ENCODE results near the gene CD300LF. TPM values are rescaled to one million over a fixed set of nuclear protein-coding genes. Genes with fewer than 3 reads are reported as not detected.

The CD300LF gene
- total RNA-seq, 1 experiment from 2014 or later, result 2.4 TPM

DNA sequence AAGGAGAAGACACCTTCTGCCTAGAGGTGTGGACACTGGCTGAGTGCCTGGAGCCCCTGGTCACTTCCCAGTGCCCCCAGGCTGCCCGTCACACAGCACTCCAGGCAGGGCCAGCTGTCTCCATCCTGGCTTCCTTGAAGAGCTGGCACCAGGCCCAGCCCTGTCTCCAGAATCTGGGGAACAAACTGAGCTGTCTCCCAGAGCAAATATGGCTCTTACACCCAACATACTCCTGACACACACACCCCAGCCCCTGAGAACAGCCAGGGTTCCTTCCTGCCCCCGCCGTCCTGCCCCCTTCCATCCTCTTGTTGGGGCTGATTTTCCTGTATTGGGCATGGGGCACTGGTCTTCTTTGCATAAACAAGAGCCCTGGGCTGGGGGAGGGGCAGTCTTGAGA, 44.8 kb upstream of the CD300LF start:
- CTCF ChIA-PET, result interaction anchor here (1.1 to 5.0 kb wide), 2 partner anchors 9 to 34 kb away, joined by 3 to 102 read pairs; partner anchors contain the start of gene NHERF1
- no peak for DNase-seq
- no peaks in the 10 kb centered on the region for H3K9me3 ChIP-seq
- peaks cover 69% of the 10 kb centered on the region for H3K4me1 ChIP-seq
- BruUV-seq (replicated peaks), result no TSS peak
- no peak overlapping the region for H3K4me3 Mint-ChIP-seq (ENCODE audit: unreplicated experiment)
- no peaks in the 10 kb centered on the region for H3K27me3 ChIP-seq (replicated peaks; ENCODE audit: control insufficient read depth, insufficient read depth, low read length)
- peaks cover 43% of the 10 kb centered on the region for H3K4me1 Mint-ChIP-seq (ENCODE audit: low read depth, unreplicated experiment)
- peaks cover 43% of the 10 kb centered on the region for H3K36me3 Mint-ChIP-seq (ENCODE audit: insufficient read depth, unreplicated experiment)
- no peak overlapping the region for H3K4me3 ChIP-seq (ENCODE audit: low read depth, low read length)
- H3K27ac Mint-ChIP-seq (ENCODE audit: unreplicated experiment), result peak overlapping the region; percentile 94
- H3K27me3 Mint-ChIP-seq (ENCODE audit: insufficient read depth, unreplicated experiment), result no peaks in the 10 kb centered on the region
- POLR2A ChIA-PET, result interaction anchor here (0.6 kb wide), 2 partner anchors 19 to 205 kb away, joined by 5 to 8 read pairs; partner anchors contain the start of gene NAT9
- intact Hi-C loops (cut with micrococcal nuclease; ENCODE audit: unreplicated experiment), result no loop called here
- peaks cover 4% of the 10 kb centered on the region for H3K36me3 ChIP-seq (ENCODE audit: control insufficient read depth, insufficient read depth, low read length)
- H3K9me3 Mint-ChIP-seq (ENCODE audit: unreplicated experiment), result peaks cover 6% of the 10 kb centered on the region
- TF ChIP-seq, protein P1, sequence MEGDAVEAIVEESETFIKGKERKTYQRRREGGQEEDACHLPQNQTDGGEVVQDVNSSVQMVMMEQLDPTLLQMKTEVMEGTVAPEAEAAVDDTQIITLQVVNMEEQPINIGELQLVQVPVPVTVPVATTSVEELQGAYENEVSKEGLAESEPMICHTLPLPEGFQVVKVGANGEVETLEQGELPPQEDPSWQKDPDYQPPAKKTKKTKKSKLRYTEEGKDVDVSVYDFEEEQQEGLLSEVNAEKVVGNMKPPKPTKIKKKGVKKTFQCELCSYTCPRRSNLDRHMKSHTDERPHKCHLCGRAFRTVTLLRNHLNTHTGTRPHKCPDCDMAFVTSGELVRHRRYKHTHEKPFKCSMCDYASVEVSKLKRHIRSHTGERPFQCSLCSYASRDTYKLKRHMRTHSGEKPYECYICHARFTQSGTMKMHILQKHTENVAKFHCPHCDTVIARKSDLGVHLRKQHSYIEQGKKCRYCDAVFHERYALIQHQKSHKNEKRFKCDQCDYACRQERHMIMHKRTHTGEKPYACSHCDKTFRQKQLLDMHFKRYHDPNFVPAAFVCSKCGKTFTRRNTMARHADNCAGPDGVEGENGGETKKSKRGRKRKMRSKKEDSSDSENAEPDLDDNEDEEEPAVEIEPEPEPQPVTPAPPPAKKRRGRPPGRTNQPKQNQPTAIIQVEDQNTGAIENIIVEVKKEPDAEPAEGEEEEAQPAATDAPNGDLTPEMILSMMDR (IDR thresholded peaks at IDR 0.05; ENCODE audit: insufficient read depth in 1 of 2, low read depth in 1 of 2, low read length in 1 of 2, severe bottlenecking in 1 of 2, unreplicated experiment in 1 of 2), result no peak

DNA sequence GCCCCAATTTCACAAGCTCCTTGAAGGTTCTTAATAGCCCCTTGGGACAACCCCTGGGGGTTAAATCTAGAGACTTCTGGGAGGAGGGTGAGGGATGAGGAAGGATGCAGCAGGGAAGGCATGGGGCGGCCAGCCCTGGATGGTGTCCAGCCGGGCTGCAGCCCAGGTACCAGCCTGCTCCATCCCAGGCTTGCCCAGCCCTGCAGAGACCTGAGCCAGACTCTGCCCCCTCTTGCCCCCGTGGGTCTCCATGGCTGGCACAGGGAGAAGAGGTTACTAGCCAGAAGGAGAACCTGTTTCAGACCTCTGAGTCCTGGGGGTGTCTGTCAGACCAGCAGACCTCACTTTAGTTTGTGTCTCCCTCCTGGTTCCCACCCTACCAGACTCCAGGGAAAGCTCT, 44.2 kb upstream of the CD300LF start:
- Mint-ChIP-seq H3K9me3 (ENCODE audit: unreplicated experiment) (peaks cover 10% of the 10 kb centered on the region), H3K36me3 (ENCODE audit: insufficient read depth, unreplicated experiment) (peaks cover 47% of the 10 kb centered on the region), H3K27me3 (ENCODE audit: insufficient read depth, unreplicated experiment) (no peaks in the 10 kb centered on the region), H3K4me1 (ENCODE audit: low read depth, unreplicated experiment) (peaks cover 47% of the 10 kb centered on the region), H3K4me3 (ENCODE audit: unreplicated experiment) (no peak overlapping the region), H3K27ac (ENCODE audit: unreplicated experiment) (peak overlapping the region; percentile 94)
- ChIA-PET POLR2A (interaction anchor here (0.6 kb wide), 1 partner anchor 205 kb away, joined by 8 read pairs; no protein-coding TSS in a partner anchor), CTCF (interaction anchor here (1.2 to 5.0 kb wide), 2 partner anchors 9 to 14 kb away, joined by 3 to 102 read pairs; partner anchors contain the start of gene NHERF1)
- BruUV-seq (replicated peaks), result no TSS peak
- Histone ChIP-seq H3K4me1 (peaks cover 67% of the 10 kb centered on the region), H3K9me3 (no peaks in the 10 kb centered on the region), H3K27me3 (replicated peaks; ENCODE audit: control insufficient read depth, insufficient read depth, low read length) (no peaks in the 10 kb centered on the region), H3K4me3 (ENCODE audit: low read depth, low read length) (no peak overlapping the region), H3K36me3 (ENCODE audit: control insufficient read depth, insufficient read depth, low read length) (peaks cover 4% of the 10 kb centered on the region)
- TF ChIP-seq, protein P1 (IDR thresholded peaks at IDR 0.05; ENCODE audit: insufficient read depth in 1 of 2, low read depth in 1 of 2, low read length in 1 of 2, severe bottlenecking in 1 of 2, unreplicated experiment in 1 of 2), result no peak
- intact Hi-C loops (cut with micrococcal nuclease; ENCODE audit: unreplicated experiment), result no loop called here
- no peak for DNase-seq

DNA sequence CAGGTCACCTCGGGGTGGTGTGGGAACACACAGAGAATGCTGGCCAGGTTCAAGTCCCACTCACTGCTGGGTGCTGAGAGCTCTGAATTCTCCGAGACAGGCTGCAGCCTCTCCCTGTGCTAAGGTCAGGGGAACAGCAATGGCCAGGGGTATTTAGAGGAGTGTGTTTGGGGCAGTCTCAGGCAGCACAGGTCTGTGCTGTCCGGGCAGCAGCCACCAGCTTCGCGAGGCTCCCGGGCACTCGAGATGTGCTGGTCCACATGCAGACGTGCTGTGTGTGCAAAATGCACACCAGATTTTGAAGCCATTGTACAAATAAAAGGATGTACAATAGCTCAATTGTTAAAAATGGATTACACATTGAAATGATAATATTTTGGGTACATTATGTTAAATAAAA, 42.8 kb upstream of the CD300LF start:
- Histone ChIP-seq H3K36me3 (ENCODE audit: control insufficient read depth, insufficient read depth, low read length) (peaks cover 4% of the 10 kb centered on the region), H3K4me3 (ENCODE audit: low read depth, low read length) (no peak overlapping the region), H3K27me3 (replicated peaks; ENCODE audit: control insufficient read depth, insufficient read depth, low read length) (no peaks in the 10 kb centered on the region), H3K4me1 (peaks cover 65% of the 10 kb centered on the region), H3K9me3 (no peaks in the 10 kb centered on the region)
- DNase-seq, result no peak
- peaks cover 56% of the 10 kb centered on the region for H3K4me1 Mint-ChIP-seq (ENCODE audit: low read depth, unreplicated experiment)
- CTCF ChIA-PET, result no interaction called here
- H3K27me3 Mint-ChIP-seq (ENCODE audit: insufficient read depth, unreplicated experiment), result no peaks in the 10 kb centered on the region
- POLR2A ChIA-PET, result no interaction called here
- H3K9me3 Mint-ChIP-seq (ENCODE audit: unreplicated experiment), result peaks cover 10% of the 10 kb centered on the region
- intact Hi-C loops (cut with micrococcal nuclease; ENCODE audit: unreplicated experiment), result no loop called here
- no peak overlapping the region for H3K27ac Mint-ChIP-seq (ENCODE audit: unreplicated experiment)
- BruUV-seq (replicated peaks), result no TSS peak
- peaks cover 58% of the 10 kb centered on the region for H3K36me3 Mint-ChIP-seq (ENCODE audit: insufficient read depth, unreplicated experiment)
- H3K4me3 Mint-ChIP-seq (ENCODE audit: unreplicated experiment), result no peak overlapping the region
- TF ChIP-seq, protein P1 (IDR thresholded peaks at IDR 0.05; ENCODE audit: insufficient read depth in 1 of 2, low read depth in 1 of 2, low read length in 1 of 2, severe bottlenecking in 1 of 2, unreplicated experiment in 1 of 2), result no peak
